Measurements from ENCODE around the gene SYNGR3.

- no peak for TF ChIP-seq CTCF (IDR thresholded peaks at IDR 0.05)
- no peak for TF ChIP-seq POLR2AphosphoS5 (IDR thresholded peaks at IDR 0.05)
- no peak for TF ChIP-seq POLR2A (IDR thresholded peaks at IDR 0.05)
Observed at GRCh38 chr16:2006317-2006716, 16.5 kb downstream of the SYNGR3 start.
